Fibroblast of mammary gland (primary cell): Measurements from ENCODE around the gene DIABLO.

Source experiments
- DNase-seq: peaks from one replicate; pipeline ENCODE4 v3.0.0-alpha.2; 2010; ENCODE audit warnings: low read depth
- H3K4me3 ChIP-seq: 2 replicates; pipeline ENCODE4 v1.5.1; 2011; ENCODE audit warnings: low read depth, mild to moderate bottlenecking, low read length, moderate library complexity; ENCODE audit not compliant: control insufficient read depth
- TF ChIP-seq, protein P1 (sequence below): conservative IDR thresholded peaks from 2 replicates; pipeline ENCODE4 v1.5.1; 2011; ENCODE audit warnings: low read depth, low read length, inconsistent platforms; ENCODE audit not compliant: control insufficient read depth, insufficient read depth

Gene DIABLO

DNA sequence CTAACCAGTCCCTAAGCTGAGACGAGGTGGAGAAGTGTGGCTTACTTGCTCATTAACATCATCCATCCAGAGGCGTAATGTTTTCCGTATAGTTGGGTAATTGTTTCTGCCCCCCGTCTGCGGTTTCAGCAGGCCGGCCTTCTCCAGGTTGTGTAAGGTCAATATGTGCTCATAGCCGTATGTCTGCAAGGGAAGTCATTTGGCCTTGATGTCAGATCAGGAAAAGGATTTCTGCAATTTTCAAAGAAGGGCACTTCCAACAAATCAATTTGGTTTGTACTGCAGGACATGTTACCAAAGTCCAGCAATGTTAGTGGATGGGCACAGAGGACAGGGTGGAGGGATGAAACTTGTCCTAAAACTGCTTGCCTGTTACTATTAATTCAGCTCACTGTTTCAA lies 9.9 kb upstream of the DIABLO start:
- no peak for DNase-seq
- no peak overlapping the region for H3K4me3 ChIP-seq
- TF ChIP-seq, protein P1, sequence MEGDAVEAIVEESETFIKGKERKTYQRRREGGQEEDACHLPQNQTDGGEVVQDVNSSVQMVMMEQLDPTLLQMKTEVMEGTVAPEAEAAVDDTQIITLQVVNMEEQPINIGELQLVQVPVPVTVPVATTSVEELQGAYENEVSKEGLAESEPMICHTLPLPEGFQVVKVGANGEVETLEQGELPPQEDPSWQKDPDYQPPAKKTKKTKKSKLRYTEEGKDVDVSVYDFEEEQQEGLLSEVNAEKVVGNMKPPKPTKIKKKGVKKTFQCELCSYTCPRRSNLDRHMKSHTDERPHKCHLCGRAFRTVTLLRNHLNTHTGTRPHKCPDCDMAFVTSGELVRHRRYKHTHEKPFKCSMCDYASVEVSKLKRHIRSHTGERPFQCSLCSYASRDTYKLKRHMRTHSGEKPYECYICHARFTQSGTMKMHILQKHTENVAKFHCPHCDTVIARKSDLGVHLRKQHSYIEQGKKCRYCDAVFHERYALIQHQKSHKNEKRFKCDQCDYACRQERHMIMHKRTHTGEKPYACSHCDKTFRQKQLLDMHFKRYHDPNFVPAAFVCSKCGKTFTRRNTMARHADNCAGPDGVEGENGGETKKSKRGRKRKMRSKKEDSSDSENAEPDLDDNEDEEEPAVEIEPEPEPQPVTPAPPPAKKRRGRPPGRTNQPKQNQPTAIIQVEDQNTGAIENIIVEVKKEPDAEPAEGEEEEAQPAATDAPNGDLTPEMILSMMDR, result no peak

GRCh38 chr12:122232691-122233090 lies 6.8 kb upstream of the DIABLO start:
- no peak overlapping the region for H3K4me3 ChIP-seq
- no peak for DNase-seq
- TF ChIP-seq, protein P1, result no peak

DNA sequence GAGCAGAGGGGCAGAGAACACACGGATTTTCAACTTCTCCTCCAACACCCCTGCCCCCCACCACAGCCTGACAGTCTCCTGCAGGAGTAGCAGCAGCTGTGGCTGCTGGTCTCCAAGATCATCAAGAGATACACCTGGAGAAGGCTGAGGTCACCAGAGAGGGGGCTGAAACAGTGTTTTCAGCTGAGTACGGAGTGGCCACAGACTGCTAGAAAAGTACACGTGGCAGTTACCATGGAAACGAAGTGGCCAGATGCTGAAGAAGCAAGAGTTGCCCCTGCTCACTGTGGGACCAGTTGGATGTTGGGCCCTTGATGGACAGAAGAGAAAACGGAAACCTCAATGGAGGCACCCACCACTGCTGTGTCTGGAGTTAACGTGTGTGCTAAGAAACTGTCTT lies 4.9 kb upstream of the DIABLO start:
- no peak overlapping the region for H3K4me3 ChIP-seq
- DNase-seq, result no peak
- TF ChIP-seq, protein P1, result no peak

DNA sequence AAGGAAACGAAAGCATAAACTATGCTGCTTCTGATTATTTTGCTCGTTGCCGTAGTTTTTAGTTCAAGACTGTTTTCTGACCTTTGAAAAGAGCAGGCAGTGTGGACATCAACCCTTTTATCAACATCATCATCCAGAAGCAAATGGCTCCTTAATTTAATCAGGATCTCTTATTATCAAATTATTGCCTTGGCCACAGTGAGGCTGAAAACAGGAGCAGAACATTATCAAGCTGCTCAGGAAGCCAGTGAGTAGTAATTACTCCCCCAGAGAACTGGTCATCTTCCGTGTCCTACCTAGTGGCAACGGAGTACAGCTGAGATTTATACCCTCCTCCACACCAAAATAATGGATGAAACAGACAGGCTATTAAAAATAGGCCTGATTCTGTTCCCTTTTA lies 2.2 kb upstream of the DIABLO start:
- TF ChIP-seq, protein P1, result no peak

DNA sequence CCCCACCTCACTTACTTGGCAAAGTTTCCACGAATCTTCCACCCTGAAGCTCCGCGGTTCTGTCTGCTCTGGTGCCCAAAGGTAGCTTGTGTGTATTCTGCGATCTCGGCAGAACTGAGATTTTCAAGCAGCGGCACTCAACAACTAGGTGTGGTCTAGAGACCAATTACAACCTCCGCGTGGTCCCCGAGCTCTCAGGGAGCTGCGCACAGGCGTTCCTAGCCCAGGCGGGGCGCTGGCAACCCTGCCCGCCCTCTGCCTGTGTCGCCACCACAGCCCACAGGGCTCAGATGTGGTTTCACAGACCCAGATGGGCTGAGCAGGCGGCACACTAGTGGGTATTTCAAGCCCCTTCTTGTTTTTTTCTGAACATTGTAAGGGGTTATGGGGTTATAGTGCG lies 1.5 kb upstream of the DIABLO start:
- no peak overlapping the region for H3K4me3 ChIP-seq
- DNase-seq, result no peak
- TF ChIP-seq, protein P1, result no peak

More for the DNA sequence above, 2.2 kb upstream of the DIABLO start:
- no peak for DNase-seq
- H3K4me3 ChIP-seq, result no peak overlapping the region

- TF ChIP-seq, protein P1, result no peak
- peak overlapping the region; percentile 18 for H3K4me3 ChIP-seq
These were observed 694 bp upstream of the DIABLO start for GRCh38 chr12:122226366-122227125.

More at GRCh38 chr12:122226366-122227125, 694 bp upstream of the DIABLO start:
- DNase-seq, result no peak
